Glomerular visceral epithelial cell (primary cell): ENCODE data around the gene SUSD1.

Source experiments
- DNase-seq: peaks from one replicate; pipeline ENCODE4 v3.0.0-alpha.2; 2016; ENCODE audit errors: extremely low spot score

The SUSD1 gene

DNA sequence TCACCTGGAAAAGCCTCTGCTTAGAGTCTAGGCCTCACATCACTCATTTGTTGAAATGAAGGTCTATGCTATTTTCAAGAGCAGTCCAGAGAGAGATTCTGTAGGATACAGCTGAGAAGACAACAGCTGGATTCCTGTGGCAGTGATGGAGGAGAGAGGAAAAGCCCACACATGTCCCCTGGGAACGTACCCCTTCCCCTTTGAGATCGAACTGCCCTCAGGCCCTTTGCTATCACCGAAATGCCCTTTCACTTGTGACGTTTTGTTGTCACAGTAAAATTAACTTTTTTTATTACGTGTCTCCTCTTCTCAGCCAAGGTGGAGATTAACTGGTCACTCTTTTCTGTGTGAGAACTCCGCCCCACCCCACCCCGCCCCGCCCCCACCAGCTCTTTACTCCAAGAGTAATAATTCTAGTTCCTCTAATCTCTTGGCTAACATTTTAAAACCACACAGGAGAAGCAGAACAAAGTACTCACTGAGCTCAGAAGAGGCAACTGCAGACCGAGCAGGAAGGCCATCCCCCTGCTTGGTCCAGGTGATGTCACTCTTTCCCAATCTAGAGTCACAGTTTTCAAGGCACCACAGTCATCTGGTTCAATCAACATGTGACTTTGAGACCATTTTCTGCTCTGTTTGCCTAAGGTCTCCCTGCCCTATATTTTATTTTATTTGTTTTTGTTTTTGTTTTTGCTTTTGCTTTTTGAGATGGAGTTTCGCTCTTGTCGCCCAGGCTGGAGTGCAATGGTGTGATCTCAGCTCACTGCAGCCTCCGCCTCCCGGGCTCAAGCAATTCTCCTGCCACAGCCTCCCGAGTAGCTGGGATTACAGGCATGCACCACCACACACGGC, 105.6 kb downstream of the SUSD1 start:
- peak; percentile 83 for DNase-seq

- DNase-seq = peak; percentile 69
Measured at GRCh38 chr9:112065806-112066606, 109.1 kb downstream of the SUSD1 start.

DNA sequence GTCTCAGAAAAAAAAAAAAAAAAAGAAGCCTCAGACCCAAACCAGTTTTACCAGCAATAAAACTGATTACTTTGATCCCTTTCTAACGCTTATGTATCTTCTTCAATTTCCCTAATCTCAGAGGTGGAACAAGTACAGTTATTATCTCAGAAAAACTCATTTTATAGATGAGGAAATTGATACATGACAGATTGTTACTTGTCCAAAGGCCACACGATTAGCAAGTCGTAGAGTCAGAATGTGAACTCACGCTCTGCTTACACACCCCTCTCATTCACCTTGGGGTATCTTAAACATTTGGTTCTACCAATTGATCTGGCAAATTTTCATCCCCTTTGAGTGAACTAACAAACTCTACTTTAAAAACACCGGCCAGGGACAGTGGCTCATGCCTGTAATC, 110.2 kb downstream of the SUSD1 start:
- DNase-seq = no peak

GRCh38 chr9:112063586-112063985, 111.5 kb downstream of the SUSD1 start:
- no peak for DNase-seq

- no peak for DNase-seq
Measured at GRCh38 chr9:112063151-112063550, 111.9 kb downstream of the SUSD1 start.

DNA sequence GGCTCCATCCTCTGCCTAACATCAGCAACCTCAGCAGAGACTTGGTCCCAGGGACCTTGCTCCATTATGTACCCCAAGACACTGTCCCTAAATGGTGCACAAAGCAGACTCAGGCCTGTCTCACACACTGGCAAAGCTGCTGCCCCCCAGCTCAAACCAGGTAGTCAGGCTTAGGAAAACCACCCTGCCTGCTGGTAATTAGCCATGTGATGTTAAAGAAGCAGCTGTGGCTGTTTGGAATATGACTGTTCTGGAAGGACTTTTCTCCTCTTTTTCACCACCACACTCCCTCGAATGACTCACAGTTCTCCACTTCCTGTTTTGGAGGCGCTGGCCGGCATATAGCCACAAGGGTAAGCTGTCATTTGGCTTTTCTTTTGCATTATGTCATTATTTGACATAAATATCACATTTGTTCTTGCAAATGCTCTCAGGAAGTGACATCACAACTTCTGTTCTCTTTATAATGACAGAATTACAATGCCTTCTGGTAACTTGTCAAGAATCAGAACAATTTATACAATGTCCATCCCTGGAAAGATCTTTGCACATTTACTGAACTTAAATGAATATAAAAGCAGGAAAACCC, 113.9 kb downstream of the SUSD1 start:
- DNase-seq = peak; percentile 95

DNA sequence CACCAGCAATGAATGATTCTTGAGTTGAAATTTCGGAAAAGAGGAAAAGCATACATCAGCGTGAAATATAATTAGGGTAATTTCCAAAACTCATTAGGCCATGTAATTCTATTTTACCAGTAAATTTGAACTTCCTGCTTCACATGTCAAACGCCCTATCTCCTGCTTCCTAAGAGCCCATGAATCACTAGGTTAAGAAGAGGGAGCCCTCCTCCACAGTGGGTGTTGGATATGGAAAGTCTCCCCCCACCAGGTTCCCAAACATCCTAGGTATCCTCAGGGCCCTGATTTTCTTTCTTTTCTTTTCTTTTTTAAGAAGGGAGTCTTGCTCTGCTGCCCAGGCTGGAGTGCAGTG, 115.2 kb downstream of the SUSD1 start:
- no peak for DNase-seq

DNA sequence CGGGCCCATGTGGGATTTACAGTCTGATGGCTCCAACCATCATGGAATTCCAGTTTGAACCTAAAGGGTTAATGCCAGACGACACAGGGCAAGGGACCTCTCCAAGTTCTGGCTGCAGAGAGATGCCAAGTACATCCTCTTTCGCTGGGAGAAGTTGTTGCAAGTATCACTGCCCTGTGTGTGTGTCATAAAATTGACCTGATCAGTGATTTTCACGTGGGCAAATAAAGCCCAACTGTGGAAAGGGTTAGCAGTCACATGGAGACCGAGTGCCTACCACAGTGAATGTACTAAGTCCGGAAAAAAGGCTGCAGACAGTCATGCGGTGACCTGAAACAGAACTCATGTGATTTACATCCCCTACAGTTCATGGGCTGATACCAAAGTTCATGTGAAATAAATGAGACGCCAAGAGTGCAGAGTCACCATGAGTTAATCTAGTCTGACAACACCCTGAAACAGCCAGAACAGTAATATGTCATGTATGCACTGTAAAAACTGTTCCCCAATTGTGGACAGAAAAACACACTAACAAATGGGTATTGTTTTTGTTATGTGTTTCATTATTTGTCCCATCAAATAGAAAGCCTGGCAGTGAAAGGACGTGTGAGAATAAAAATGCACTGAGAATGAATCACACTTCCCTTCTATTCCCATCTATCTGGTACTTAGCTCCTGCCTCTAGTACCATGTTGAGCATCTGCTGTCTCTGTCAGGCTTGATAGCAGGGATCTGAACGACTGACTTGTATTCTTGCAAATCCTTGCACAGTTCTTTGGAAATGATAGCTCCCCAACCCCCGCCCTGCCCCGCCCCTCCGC, 115.7 kb downstream of the SUSD1 start:
- peak; percentile 75 for DNase-seq

DNA sequence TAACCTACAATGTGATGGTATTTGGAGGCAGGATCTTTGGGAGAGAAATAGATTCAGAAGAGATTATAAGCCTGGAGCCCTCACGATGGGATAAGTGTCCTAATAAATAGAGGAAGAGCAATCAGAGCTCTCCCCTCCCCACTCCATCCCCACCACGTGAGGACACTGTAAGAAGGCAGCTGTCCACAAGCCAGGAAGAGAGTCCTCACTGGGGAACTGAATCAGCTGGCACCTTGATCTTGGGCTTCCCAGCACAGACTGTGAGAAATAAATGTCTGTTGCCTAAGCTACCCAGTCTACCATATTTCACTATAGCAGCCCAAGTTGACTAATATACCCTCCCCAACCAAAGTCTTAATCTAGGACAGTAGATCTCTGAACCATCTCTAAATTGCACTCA, 118.1 kb downstream of the SUSD1 start:
- no peak for DNase-seq

GRCh38 chr9:112054916-112055315, 120.2 kb downstream of the SUSD1 start:
- DNase-seq = no peak

DNA sequence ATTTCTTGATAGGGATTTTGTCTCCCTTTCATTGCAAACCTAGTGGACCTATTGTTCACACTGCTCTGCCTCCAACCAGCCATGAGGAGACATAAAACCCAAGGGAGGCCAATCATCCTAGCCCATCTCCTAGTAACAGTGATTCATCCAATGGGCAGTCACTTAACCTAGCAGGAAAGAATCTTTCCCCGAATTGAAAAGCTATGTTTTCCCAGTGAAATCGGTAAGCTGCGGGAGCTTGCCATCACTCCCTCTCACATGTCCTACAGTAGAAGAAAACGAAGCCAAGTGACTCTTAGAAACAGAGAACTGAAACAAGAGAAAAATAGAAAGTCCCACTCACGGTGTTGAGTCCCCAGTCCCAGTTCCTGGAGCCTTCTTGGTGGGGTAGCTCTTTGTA, 123.3 kb downstream of the SUSD1 start:
- DNase-seq = peak; percentile 71

GRCh38 chr9:112050544-112051475, 124.3 kb downstream of the SUSD1 start:
- peak; percentile 99 for DNase-seq

DNA sequence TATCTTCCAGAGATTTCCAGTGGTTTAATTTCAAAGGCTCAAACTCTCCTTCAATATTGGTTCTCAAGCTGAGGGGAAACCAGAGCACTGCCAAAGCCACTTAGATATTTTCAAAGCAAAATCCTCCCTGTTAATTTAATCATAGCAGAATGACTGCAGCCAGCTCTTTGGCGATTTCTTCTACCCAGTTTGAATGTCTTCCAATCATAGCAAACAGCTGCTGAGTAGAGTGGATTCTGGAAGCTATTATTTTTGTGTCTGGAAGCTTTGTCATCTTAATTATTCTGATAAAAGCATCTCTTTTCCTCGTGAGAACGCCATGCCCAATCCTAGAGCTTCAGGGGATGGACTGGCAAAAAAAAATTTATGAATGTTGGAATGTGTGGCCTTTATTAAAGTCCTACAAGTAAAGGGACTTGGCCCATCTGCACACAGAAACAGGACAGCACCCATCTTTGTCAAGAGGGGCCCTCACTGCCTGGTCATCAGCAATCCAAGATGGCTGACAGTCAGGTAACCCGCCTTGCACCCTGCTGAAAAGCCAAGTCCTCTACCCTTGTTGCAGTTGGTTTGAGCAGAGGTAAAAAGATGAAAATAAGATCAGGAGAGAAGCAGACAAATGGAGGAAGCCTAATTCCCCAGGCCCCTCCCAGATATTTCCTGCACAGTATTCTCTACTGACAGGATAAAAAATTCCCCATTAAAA, 125.1 kb downstream of the SUSD1 start:
- no peak for DNase-seq

DNA sequence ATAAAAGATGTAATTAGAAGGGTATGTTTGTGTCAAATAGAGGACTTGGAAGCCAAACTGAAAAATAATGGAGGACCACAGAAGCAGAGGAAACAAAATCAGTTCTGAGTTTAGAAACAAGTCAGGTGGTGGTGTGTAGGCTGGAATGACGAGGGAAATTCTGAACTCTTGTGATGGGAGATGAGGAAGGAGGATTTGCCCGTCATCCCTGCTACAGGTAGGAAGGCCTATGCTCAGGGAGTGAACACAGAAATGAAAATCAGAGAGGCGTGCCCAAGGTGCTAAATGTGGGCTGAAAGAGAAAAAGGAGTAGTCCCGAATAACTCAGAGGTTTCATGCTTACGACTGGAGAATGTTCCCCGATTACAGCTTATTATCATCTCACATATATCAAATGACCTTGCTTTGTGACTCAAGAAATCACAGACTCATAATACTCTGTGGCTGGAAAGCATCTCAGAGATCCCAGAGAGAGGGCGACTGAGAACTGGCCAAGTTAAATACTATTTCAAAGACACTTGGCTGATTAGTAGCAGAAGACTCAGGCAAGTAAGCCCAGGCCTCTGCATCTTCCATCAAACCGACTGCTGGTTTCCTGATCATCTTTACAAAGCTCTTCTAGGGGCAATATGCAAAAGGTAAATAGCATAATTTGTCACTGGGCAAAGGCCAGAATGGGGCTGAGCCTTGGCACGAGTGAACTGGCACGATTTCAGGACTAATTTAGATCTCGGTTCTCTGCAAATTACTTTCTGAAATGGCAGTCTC, 126.0 kb downstream of the SUSD1 start:
- DNase-seq = peak; percentile 54

DNA sequence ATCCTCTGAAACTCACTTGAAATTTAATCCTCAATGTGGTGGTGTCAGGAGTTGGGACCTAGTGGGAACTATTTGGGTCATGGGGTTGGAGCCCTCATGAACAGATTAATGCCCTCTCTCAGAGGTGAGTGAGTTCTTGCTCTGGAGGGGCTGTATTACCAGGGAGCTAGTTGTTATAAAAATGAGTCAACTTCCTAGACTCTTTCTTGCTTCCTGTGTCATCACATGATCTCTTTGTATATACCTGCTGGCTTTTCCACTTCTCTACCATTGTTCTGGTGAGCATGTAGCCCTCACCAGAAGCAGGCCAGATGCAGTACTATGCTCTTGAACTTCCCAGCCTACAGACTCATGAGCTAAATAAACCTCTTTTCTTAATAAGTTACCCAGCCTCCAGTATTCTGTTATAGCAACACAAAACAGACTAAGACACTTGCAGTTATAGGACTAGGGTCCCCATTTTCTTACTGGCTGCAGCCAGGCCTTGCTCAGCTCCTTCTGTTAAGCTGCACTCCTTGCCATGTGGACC, 127.5 kb downstream of the SUSD1 start:
- no peak for DNase-seq

DNA sequence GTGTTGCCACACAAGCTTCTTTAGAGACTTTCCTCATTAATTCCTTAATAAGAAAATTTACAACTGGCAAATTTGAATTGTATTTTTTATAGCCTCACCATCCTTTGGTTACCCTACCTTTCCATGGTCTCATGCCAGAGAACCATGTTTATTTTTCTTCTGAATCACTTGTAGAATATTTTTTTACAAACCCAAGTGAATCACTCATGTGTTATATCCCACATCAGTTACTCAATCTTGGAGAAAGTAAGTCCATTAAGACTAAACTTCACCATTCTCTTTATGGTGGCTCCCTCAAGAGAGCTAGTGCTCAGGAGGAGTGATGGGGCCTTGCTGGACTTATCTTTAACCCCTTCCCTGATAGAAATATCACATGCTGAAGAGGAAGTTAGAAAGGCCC, 128.9 kb downstream of the SUSD1 start:
- peak; percentile 79 for DNase-seq

- no peak for DNase-seq
Measured at GRCh38 chr9:112044881-112045280, 130.2 kb downstream of the SUSD1 start.

DNA sequence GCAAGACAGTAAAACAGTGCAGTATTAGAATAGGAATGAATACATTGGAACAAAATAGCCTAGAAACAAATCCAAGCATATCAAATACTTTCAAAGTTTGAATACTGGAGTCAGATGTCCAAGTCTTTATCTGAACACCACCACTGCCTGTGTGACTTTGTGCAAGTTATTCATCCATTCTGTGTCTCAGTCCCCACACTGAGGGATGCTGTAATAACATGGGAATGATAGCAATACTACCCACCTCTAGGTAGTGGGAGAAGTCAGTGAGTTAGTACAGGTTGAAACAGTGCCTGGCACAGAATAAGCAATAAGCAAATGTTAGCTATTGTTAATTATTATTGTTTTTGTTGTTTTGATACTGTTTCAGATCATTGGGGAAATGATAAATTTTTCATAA, 130.9 kb downstream of the SUSD1 start:
- peak; percentile 40 for DNase-seq

GRCh38 chr9:112043423-112043822, 131.7 kb downstream of the SUSD1 start:
- DNase-seq = no peak
